GM12892 (cell line): Measurements from ENCODE around the gene PROP1.
"Not testable (repeated sequence)": the region's sequence is repeated elsewhere in the genome, so short reads cannot be mapped to it uniquely, and the experiment has no call there.

Source experiments
- DNase-seq: peaks from one replicate; pipeline ENCODE4 v3.0.0; 2011; ENCODE audit not compliant: insufficient read length
- FAIRE-seq: peaks from 2 replicates; lab custom pipeline; 2011; peaks lifted over from hg19 to GRCh38; lab: Jason Lieb, UNC
- POLR2A ChIP-seq: IDR thresholded peaks from 2 replicates; pipeline ENCODE4 v1.6.1; 2011; ENCODE audit warnings: low read depth, low read length, control low read depth
- POLR2AphosphoS5 ChIP-seq: IDR thresholded peaks from 2 replicates; pipeline ENCODE4 v1.6.1; 2011; ENCODE audit warnings: low read depth, low read length, control low read depth
- TAF1 ChIP-seq: IDR thresholded peaks from 2 replicates; pipeline ENCODE4 v1.6.1; 2011; ENCODE audit warnings: low read depth, mild to moderate bottlenecking, control low read depth, low read length, borderline replicate concordance

PROP1 gene

GRCh38 chr5:177980743-177981151 is 15.3 kb downstream of the PROP1 start:
- TF ChIP-seq POLR2AphosphoS5 (no peak), TAF1 (no peak), POLR2A (no peak)
- FAIRE-seq (no peak), DNase-seq (no peak)

GRCh38 chr5:177977600-177977999 is 18.4 kb downstream of the PROP1 start:
- FAIRE-seq, result not testable (repeated sequence)

GRCh38 chr5:177973066-177973635 is 22.9 kb downstream of the PROP1 start:
- FAIRE-seq, result no peak
- no peak for DNase-seq
- no peak for TF ChIP-seq TAF1
- TF ChIP-seq POLR2A, result no peak
- no peak for TF ChIP-seq POLR2AphosphoS5

More at GRCh38 chr5:177977600-177977999, 18.4 kb downstream of the PROP1 start:
- not testable (repeated sequence) for DNase-seq

- FAIRE-seq, result no peak
- no peak for TF ChIP-seq POLR2A
- no peak for TF ChIP-seq TAF1
- TF ChIP-seq POLR2AphosphoS5, result no peak
- no peak for DNase-seq
Measured at GRCh38 chr5:177972613-177973012, 23.4 kb downstream of the PROP1 start.

- DNase-seq, result not testable (repeated sequence)
- FAIRE-seq, result peak; percentile 51
Measured at GRCh38 chr5:177972014-177972413, 24.0 kb downstream of the PROP1 start.

GRCh38 chr5:177968661-177969211 is 27.3 kb downstream of the PROP1 start:
- no peak for FAIRE-seq
- DNase-seq, result no peak
- no peak for TF ChIP-seq POLR2AphosphoS5
- TF ChIP-seq TAF1, result no peak
- no peak for TF ChIP-seq POLR2A

- FAIRE-seq (no peak), DNase-seq (no peak)
- TF ChIP-seq POLR2AphosphoS5 (no peak), POLR2A (no peak), TAF1 (no peak)
Measured at GRCh38 chr5:177967221-177967887, 28.7 kb downstream of the PROP1 start.

GRCh38 chr5:177966839-177967166 is 29.2 kb downstream of the PROP1 start:
- no peak for TF ChIP-seq POLR2A
- TF ChIP-seq TAF1, result no peak
- DNase-seq (no peak), FAIRE-seq (no peak)

- no peak for DNase-seq
- TF ChIP-seq TAF1, result no peak
- TF ChIP-seq POLR2A, result no peak
- no peak for TF ChIP-seq POLR2AphosphoS5
- no peak for FAIRE-seq
Measured at GRCh38 chr5:177966009-177966838, 29.8 kb downstream of the PROP1 start.

- DNase-seq (no peak), FAIRE-seq (no peak)
- TF ChIP-seq POLR2AphosphoS5 (no peak), TAF1 (no peak), POLR2A (no peak)
Measured at GRCh38 chr5:177964471-177964870, 31.6 kb downstream of the PROP1 start.

GRCh38 chr5:177963966-177964365 is 32.1 kb downstream of the PROP1 start:
- TF ChIP-seq POLR2A, result no peak
- TF ChIP-seq POLR2AphosphoS5, result no peak
- TF ChIP-seq TAF1, result no peak
- FAIRE-seq, result no peak
- no peak for DNase-seq

GRCh38 chr5:177959315-177959714 is 36.7 kb downstream of the PROP1 start:
- DNase-seq (no peak), FAIRE-seq (no peak)
- no peak for TF ChIP-seq POLR2AphosphoS5
- no peak for TF ChIP-seq TAF1
- TF ChIP-seq POLR2A, result no peak
